ENCODE measurements around the gene BMPR2.
"Not testable (repeated sequence)": the region's sequence is repeated elsewhere in the genome, so short reads cannot be mapped to it uniquely, and the experiment has no call there.

The BMPR2 gene

DNA sequence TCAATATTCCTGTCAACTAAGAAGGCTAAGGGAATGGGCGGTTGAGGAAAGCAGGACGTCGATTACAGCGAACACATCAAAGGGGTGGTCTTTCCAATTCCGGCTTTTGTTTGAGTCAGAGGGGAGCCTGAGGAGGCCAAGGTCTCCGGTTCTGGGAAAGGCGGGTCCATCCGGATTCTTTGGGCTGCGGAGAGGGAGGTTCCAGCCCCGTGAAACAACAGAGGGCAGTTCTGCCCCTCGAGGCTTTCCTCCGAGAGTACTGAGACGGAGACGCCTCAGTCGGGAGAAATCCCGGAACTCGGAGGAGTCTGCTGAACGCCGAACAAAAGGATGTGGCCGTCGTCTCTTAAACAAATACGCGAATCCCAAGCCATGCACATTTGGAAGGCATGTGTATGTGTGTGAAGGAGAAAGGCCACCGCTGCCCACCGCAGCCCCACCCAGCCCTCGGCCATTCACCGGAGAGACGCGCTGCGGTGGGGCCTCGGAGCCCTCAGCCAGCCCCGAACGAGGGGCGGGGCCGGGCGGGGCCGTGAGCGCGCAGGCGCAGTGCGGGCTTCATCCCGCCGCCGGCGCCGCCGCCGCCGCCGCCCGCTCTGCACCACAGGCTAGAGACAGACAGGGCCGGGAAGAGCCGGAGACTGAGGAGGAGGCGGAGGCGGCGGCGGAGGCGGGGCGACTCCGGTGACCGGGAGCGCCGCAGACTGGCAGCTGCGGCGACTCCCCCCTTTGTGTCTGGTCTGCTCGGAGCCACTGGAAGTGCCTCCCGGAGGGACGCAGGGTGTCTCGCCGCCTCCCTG is at the start of gene BMPR2:
BMPR2 (plus strand) TSS at position 719 of the 800 bp plus-strand sequence. CDS start 1,148 bp downstream, outside the sequence.
- no peak for FAIRE-seq

DNA sequence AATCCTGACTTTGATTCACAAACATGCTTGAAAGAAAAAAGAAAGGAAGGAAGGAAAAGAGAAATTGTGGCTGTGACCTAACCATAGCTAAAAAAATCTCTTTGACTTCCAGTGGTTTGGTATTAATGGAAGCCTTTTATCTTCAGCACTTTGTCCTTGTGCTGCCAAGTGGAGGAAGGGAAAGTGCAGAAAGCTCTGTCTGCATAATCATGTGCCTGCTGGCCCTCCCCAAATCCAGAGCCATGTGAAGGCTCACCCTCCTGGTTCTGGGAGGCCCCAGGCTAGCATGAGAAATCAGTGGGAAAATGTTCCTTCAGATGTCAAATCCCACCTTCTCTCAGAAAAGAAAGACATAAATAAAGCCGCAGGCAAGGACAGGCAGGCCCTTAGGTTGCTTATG is 48.3 kb upstream of the BMPR2 start:
- no peak for FAIRE-seq
- no peak for DNase-seq (ENCODE audit: low spot score)

More for the DNA sequence above, at the start of gene BMPR2:
- peak; percentile 91 for DNase-seq (ENCODE audit: low spot score)

GRCh38 chr2:202335791-202336467 is 40.2 kb upstream of the BMPR2 start:
- DNase-seq (ENCODE audit: low spot score), result no peak
- no peak for FAIRE-seq

GRCh38 chr2:202337151-202337550 is 39.0 kb upstream of the BMPR2 start:
- FAIRE-seq (no peak), DNase-seq (ENCODE audit: low spot score) (no peak)

- no peak for FAIRE-seq
- no peak for DNase-seq (ENCODE audit: low spot score)
These were observed 38.3 kb upstream of the BMPR2 start for GRCh38 chr2:202337706-202338346.

GRCh38 chr2:202339071-202339870 is 36.9 kb upstream of the BMPR2 start:
- DNase-seq (ENCODE audit: low spot score), result no peak

GRCh38 chr2:202344178-202344577 is 31.9 kb upstream of the BMPR2 start:
- FAIRE-seq, result no peak
- DNase-seq (ENCODE audit: low spot score), result no peak

More at GRCh38 chr2:202339071-202339870, 36.9 kb upstream of the BMPR2 start:
- FAIRE-seq, result no peak

DNA sequence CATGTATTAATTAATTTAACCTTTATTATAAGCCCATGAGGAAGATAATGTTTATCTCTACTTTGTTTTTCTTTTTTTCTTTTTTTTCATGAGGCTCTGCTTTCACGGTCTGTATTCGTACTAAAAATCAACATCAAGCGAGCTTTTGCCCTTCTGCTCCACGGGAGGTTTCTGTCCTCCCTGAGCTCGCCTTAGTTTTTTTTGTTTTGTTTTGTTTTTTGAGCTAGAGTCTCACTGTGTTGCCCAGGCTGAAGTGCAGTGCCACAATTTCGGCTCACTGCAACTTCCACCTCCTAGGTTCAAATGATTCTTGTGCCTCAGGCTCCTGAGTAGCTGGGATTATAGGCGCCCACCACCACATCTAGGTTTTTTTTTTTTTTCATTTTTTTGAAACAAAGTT is 29.9 kb upstream of the BMPR2 start:
- no peak for DNase-seq (ENCODE audit: low spot score)
- FAIRE-seq, result no peak

GRCh38 chr2:202353430-202353829 is 22.7 kb upstream of the BMPR2 start:
- DNase-seq (ENCODE audit: low spot score) (no peak), FAIRE-seq (no peak)

- FAIRE-seq (no peak), DNase-seq (ENCODE audit: low spot score) (no peak)
These were observed 20.1 kb upstream of the BMPR2 start for GRCh38 chr2:202355993-202356505.

- not testable (repeated sequence) for FAIRE-seq; DNase-seq (ENCODE audit: low spot score)
These were observed 17.2 kb upstream of the BMPR2 start for GRCh38 chr2:202358924-202359323.

GRCh38 chr2:202360646-202361045 is 15.5 kb upstream of the BMPR2 start:
- FAIRE-seq (no peak), DNase-seq (ENCODE audit: low spot score) (no peak)

DNA sequence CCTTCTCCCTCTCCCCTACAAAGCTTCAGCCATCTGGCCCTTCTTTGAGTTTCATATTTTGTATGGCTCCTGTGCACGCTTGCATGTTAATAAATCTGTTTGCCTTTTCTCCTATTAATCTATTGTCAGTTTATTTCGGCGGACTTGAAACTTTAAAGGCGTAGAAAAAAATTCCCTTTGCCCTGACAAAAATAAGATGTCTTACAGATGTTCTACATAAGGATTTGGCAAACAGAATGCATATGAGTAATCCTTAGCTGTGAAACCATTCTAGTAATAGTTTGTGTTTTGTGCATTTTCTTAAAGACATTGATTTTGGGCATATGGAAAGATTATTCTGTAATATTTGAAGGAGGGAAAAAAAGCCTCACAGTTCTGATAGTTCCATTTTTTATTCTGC is 15.0 kb upstream of the BMPR2 start:
- FAIRE-seq (no peak), DNase-seq (ENCODE audit: low spot score) (no peak)

GRCh38 chr2:202373490-202373889 is 2.6 kb upstream of the BMPR2 start:
- no peak for DNase-seq (ENCODE audit: low spot score)
- no peak for FAIRE-seq

DNA sequence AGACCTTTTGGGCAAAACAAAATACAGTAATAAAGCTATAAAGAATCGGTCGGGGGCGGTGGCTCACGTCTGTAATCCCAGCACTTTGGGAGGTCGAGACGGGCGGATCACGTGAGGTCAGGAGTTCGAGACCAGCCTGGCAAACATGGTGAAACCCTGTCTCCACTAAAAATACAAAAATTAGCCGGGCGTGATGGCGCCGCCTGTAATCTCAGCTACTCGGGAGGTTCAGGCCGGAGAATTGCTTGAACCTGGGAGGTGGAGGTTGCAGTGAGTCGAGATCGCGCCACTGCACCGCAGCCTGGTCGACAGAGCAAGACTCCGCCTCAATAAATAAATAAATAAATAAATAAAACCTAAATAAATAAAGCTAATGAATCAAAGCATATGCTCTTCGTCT is 1.7 kb upstream of the BMPR2 start:
- FAIRE-seq; DNase-seq (ENCODE audit: low spot score): not testable (repeated sequence)

- DNase-seq (ENCODE audit: low spot score) (no peak), FAIRE-seq (no peak)
These were observed 1.0 kb upstream of the BMPR2 start for GRCh38 chr2:202375033-202375608.

- FAIRE-seq (no peak), DNase-seq (ENCODE audit: low spot score) (peak; percentile 33)
These were observed 506 bp downstream of the BMPR2 start for GRCh38 chr2:202376460-202377206.

- DNase-seq (ENCODE audit: low spot score) (peak; percentile 18), FAIRE-seq (no peak)
These were observed 1.2 kb downstream of the BMPR2 start for GRCh38 chr2:202377207-202377761.

DNA sequence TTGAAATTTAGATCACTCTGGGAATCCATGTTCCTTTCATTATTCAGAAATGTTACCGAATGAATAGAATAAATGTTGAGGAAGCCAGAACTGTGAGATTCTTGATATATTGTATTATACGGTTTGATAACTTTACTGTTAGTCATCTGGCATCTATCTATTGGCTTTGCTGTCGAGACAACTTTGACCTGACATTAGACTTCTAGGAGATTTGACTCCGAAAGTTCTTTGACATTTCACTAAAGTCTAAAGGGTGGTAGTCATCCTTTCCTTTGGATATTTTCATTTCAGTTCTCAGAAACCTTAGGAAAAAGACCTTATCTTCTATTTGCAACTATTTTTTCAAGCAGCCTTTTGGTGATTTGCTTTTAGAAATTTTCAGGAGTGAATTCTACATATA is 1.9 kb downstream of the BMPR2 start:
- FAIRE-seq (no peak), DNase-seq (ENCODE audit: low spot score) (no peak)

All from RCC 7860 (cell line).